RCC 7860 (cell line): Measurements from ENCODE around the gene AKT1S1.
"Not testable (repeated sequence)": the region's sequence is repeated elsewhere in the genome, so short reads cannot be mapped to it uniquely, and the experiment has no call there.

ENCODE experiments used
- DNase-seq: peaks from one replicate; pipeline ENCODE4 v3.0.0-alpha.2; 2015; ENCODE audit warnings: low spot score
- FAIRE-seq: peaks from 2 replicates; lab custom pipeline; 2012; peaks lifted over from hg19 to GRCh38; lab: Jason Lieb, UNC

Gene AKT1S1

GRCh38 chr19:49877020-49877878 lies at the start of gene AKT1S1, which contains the start of gene TBC1D17:
AKT1S1 (minus strand) TSS chr19:49877355; CDS start chr19:49873295, 4,060 bp downstream.
TBC1D17 (plus strand) TSS chr19:49877702; CDS start chr19:49877724, 22 bp downstream.
- FAIRE-seq: peak; percentile 91

GRCh38 chr19:49926515-49926914 lies 49.4 kb upstream of the AKT1S1 start:
- FAIRE-seq: no peak

More at GRCh38 chr19:49877020-49877878, at the start of gene AKT1S1, which contains the start of gene TBC1D17:
- peak; percentile 98 for DNase-seq

DNA sequence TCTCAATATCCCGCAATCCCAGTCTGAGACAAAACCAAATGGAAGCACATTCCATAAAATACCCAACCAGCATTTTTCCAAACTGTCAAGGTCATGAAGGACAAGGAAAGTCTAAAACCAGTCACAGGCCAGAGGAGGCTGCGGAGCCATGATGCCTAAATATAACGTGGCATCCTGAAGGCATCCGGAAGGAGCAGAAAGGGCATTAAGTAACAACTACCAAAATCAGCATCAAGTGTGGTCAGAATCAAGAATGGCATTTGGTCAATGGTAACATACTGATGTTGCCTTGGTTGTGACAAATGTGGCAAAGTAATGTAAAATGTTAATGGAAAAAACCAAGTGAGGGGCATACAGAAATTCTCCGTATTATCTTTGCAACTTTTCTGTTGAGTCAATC lies 48.3 kb upstream of the AKT1S1 start:
- no peak for DNase-seq
- FAIRE-seq: no peak

More at GRCh38 chr19:49926515-49926914, 49.4 kb upstream of the AKT1S1 start:
- DNase-seq: no peak

- DNase-seq: not testable (repeated sequence)
These were observed 47.7 kb upstream of the AKT1S1 start for GRCh38 chr19:49924881-49925210.

DNA sequence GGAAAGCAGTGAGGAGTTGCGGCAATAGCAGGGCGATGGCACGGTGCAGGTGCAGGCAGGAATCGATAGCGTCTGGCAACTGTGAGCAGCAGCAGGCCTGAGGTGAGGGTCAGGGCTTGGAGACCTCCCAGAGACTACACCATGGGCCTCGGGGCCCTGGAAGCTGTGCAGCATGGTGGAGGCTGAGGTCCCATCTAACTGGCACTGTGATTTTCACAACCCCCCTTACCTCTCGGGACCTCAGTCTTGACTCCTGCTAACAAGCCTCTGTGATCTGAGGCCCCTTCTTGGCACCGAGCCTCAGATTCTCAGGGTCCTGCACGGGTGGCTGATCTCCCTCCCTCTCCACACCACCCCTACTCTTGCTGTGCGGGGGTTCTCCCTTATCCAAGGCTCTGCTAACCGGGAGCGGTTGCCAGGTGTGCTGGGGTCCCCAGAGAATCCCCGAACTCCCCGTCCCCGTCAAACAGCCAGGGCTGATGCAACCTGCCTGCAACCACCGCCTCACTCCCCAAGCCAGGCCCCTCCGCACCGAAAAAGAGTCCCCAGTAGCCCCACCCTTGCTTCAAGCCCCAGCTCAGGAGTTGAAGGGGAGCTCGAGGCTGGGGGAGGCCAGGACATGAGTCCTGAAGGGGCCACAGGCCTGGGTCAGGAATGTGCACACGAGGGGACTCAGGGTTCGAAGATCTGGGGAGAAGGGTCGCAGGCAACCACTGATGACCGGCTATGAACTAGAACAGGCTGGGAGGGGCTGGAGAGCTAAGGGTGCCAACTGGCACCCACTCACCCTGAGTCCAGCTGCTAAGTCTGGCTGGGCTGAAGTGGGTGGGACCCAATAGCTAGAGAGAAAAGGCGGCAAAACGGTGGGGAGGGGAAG lies 47.1 kb upstream of the AKT1S1 start:
- DNase-seq (no peak), FAIRE-seq (no peak)

More at GRCh38 chr19:49924881-49925210, 47.7 kb upstream of the AKT1S1 start:
- FAIRE-seq: not testable (repeated sequence)

DNA sequence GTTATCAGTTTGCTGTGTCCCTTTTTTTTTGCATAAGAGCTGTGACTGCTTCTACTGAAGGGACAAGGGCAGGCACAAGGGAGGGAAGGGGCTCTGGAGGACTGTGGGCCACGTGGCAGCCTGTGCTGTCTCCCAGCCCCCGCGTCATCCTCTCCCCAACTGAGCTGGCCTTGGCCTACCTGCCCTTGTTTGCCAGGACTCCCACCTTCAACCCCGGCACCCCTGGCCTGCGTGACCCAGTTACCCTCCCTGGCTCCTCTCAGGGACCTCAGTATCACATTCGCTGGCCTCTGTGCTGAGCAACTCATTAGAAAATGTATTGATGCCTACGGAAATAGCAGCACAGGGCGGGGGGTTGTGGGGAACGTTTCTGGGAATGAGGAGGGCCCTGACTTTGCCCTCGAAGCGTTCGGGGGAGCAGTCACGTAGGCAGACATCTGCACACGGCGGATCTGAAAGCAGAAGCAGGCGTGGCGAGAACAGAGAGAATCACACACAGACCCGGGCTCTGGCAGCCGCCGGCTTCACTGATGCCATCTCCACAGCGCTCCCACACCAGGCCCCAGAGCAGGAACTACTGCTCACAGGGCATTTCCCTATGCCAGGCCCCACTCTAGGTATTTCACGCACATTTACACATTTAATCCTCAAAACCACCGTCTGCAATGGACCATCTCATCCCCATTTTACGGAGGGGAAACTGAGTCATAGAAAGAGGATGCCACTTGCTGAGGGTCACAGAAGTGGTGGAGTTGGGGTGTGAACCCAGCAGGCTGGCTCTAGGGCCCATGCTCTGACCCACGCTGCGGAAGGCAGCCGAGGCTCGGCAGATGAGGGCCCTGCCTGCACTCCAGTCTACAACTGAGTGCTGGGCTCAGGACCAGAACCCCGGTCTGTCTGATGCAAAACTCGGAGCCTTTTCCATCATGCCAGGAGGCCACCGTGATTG lies 46.2 kb upstream of the AKT1S1 start:
- no peak for DNase-seq
- FAIRE-seq: no peak

GRCh38 chr19:49921871-49922795 lies 45.0 kb upstream of the AKT1S1 start:
- DNase-seq (peak; percentile 60), FAIRE-seq (no peak)

- FAIRE-seq: no peak
- DNase-seq: no peak
These were observed 43.6 kb upstream of the AKT1S1 start for GRCh38 chr19:49920624-49921363.

DNA sequence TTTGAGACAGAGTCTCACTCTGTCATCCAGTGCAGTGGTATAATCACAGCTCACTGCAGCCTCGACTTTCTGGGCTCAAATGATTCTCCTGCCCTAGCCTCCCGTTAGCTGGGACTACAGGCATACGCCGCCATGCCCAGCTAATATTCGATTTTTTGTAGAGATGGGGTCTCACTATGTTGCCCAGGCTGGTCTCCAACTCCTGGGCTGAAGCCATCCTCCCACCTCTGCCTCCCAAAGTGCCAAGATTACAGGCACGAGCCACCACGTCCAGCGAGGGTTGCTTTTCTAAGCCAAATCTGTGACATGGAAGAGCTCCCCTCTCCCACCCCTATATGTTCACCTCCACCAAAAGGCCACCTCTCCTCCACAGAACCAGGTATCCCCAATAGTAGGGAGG lies 40.9 kb upstream of the AKT1S1 start:
- DNase-seq (no peak), FAIRE-seq (no peak)

DNA sequence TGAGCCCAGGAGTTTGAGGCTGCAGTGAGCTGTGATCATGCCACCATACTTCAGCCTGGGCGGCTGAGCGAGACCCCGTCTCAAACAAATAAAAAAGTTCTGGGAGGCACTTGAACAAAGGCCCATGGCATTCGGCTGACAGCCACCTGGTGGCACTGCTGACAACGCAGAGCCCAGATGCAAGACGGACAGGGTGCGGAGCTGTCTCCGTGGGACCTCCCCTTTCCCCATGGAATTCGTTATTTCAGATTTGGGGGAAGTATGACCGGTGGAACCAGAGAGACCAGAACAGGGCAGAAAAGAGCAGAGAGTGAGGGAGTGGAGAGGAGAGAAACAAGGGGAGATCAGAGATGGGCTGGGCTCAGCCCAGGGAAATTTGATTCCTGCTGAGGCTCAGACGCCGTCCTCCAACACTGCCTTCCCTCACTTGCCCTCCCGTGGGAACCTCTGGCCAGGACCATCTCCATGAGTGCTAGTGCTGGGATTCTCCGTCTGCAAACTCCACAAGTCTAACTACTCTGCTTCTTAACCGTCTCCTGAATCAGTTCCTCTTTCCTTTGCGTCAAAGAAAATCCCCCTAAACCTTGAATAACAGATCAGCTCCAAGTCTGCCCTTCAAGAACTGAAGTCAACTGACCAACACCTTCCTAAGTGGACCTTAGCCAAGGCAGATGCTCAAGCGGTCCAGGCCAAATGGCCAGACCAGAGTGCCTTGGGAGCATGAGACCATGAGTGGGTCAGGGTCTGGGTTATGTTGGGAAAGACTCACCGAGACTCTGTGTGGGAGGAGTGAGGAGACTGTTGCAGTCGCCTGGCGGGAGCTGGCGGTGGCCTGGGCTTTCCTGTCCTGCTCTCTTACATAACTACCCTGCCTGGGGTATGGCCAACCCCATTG lies 39.9 kb upstream of the AKT1S1 start:
- DNase-seq (no peak), FAIRE-seq (no peak)

GRCh38 chr19:49915271-49915670 lies 38.1 kb upstream of the AKT1S1 start:
- no peak for DNase-seq
- no peak for FAIRE-seq

- FAIRE-seq (no peak), DNase-seq (no peak)
These were observed 36.6 kb upstream of the AKT1S1 start for GRCh38 chr19:49913720-49914119.

DNA sequence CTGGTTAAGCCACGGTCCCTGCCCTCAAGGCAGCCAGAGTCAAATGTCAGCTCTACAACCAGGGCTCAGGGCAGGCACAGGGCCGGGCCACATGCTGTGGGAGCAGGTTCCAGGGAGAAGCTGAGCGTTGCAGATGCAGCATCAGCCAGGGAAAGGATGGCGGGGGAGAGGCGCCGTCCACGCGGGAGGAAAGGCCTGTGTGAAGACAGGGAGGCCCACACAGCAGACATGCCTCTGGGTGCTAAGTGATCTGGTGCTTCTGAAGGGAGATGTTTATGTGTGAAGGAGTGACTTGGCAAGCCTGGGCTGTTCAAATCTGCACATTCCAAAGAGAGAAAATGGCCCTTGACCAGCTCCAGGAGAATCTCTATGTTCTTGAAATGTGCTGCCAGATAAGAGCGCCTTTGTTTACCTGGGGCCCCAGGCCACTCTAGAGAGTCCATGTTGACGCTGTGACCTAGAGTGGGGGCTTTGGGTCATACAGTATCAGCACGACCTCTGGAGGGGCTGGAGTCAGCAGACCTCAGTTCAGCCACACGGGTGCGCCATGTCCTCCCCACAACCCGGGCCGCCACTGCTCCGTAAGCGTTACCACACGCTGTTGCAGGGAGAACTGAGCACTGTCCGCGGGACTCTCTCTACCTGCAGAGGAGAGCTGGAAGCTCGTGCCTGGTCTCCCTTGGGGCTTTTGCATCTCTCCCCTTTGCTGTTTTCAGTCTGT lies 36.0 kb upstream of the AKT1S1 start:
- DNase-seq (no peak), FAIRE-seq (no peak)

GRCh38 chr19:49911381-49912145 lies 34.4 kb upstream of the AKT1S1 start:
- no peak for DNase-seq
- no peak for FAIRE-seq

DNA sequence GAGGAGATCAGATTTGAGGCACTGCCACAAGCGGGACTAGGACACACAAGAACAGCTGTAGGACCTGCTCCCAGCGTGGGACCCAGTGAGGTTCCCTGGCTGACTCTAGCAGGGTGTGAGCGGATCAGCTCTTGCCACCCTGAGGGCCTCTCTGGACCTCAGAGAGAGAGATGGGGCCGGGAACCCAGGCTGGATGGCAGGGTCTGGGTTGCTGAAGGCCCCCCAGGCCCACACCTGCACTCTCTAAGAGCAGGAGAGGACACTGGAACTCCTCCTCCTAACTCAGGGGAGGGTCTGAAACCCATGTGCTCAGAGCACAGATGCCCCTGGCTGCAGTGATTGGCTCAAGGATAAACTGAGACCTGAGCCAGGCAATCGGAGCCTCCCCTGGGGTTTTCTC lies 33.0 kb upstream of the AKT1S1 start:
- FAIRE-seq: no peak

More for the DNA sequence above, 33.0 kb upstream of the AKT1S1 start:
- DNase-seq: no peak
